HepG2 (cell line): ENCODE measurements around the gene PRSS36. TPM values are rescaled to one million over a fixed set of nuclear protein-coding genes. Genes with fewer than 3 reads are reported as not detected.

Experiments used
- ATAC-seq: fragments of 200-7000 bp; cut with Tn5 transposase; 3 replicates; pipeline ENCODE4 v1.9.1; 2020; ENCODE audit warnings: mild to moderate bottlenecking, moderate library complexity
- BruUV-seq: library from RNA; stranded (reverse); fragments of 400-500 nt; replicated peaks from 2 replicates; lab custom pipeline; 2021; lab: Mats Ljungman, UMichigan
- CTCF ChIA-PET: fragments of 300-600 bp; formaldehyde crosslinking; extraction: SDS; loops from one replicate; lab custom pipeline; 2021; ENCODE audit warnings: low total read pairs, inconsistent platforms, low intra/inter-chr PET ratio; lab: Yijun Ruan, JAX
- POLR2A ChIA-PET: fragments of 350-600 bp; sonication (Branson Sonifier 250); formaldehyde crosslinking; loops from one replicate; lab custom pipeline; 2020; ENCODE audit warnings: antibody characterized with exemption, inconsistent platforms; lab: Yijun Ruan, JAX
- DNase-seq: peaks from one replicate; pipeline ENCODE4 v3.0.0-alpha.2; 2015; ENCODE audit warnings: low spot score
- FAIRE-seq: peaks from 3 replicates; lab custom pipeline; 2011; peaks lifted over from hg19 to GRCh38; lab: Jason Lieb, UNC
- H2AFZ ChIP-seq: one replicate; pipeline ENCODE4 v1.6.1; 2011; ENCODE audit warnings: low read length, inconsistent platforms
- H3K27ac ChIP-seq: fragments of 300-600 bp; 3 replicates; pipeline ENCODE4 v1.8.0; 2011; ENCODE audit warnings: mixed run types, mild to moderate bottlenecking, mixed read lengths, low read length, inconsistent platforms; ENCODE audit not compliant: insufficient read depth; ENCODE audit errors: extremely low read length
- H3K27me3 ChIP-seq, 2 experiments: fragments of 200-600 bp in 1 of 2; 2 replicates in 1 of 2; 3 replicates in 1 of 2; pipeline versions ENCODE4 v1.6.0 to v1.8.0; 2011; ENCODE audit warnings: low read length in 2 of 2, mild to moderate bottlenecking in 2 of 2, moderate library complexity in 2 of 2, inconsistent platforms in 1 of 2; ENCODE audit not compliant: insufficient read depth in 2 of 2, control insufficient read depth in 1 of 2
- H3K36me3 ChIP-seq, 2 experiments: fragments of 200-600 bp in 1 of 2; replicated peaks in 1 of 2; 2 replicates in 1 of 2; 3 replicates in 1 of 2; pipeline versions ENCODE4 v1.5.1 to v1.8.0; 2011; ENCODE audit warnings: low read length in 2 of 2, inconsistent platforms in 1 of 2; ENCODE audit not compliant: insufficient read depth in 2 of 2, control insufficient read depth in 1 of 2
- H3K4me1 ChIP-seq: 2 replicates; pipeline ENCODE4 v1.5.1; 2012; ENCODE audit warnings: low read length, inconsistent platforms; ENCODE audit not compliant: insufficient read depth
- H3K4me2 ChIP-seq: 2 replicates; pipeline ENCODE4 v1.6.0; 2011; ENCODE audit warnings: low read depth, low read length, inconsistent platforms
- H3K4me3 ChIP-seq, 3 experiments: fragments of 200-600 bp in 1 of 3; sonication (generic), shearing (Covaris generic) in 1 of 3; replicated peaks in 1 of 3; 2 replicates each; pipeline ENCODE4 v1.5.1; 2011 to 2016; ENCODE audit warnings: low read length in 3 of 3, inconsistent platforms in 2 of 3, low read depth in 2 of 3, mild to moderate bottlenecking in 2 of 3, control low read depth in 1 of 3, mixed read lengths in 1 of 3; ENCODE audit not compliant: insufficient read depth in 1 of 3
- H3K79me2 ChIP-seq: one replicate; pipeline ENCODE4 v1.6.1; 2011; ENCODE audit warnings: low read length, inconsistent platforms; ENCODE audit not compliant: insufficient read depth
- H3K9ac ChIP-seq: 2 replicates; pipeline ENCODE4 v1.6.0; 2011; ENCODE audit warnings: mild to moderate bottlenecking, low read depth, low read length, inconsistent platforms; ENCODE audit not compliant: insufficient read depth
- H3K9me3 ChIP-seq: 2 replicates; pipeline ENCODE4 v1.5.1; 2012; ENCODE audit warnings: mild to moderate bottlenecking, low read length
- H4K20me1 ChIP-seq: 2 replicates; pipeline ENCODE4 v1.6.0; 2011; ENCODE audit warnings: inconsistent platforms, mild to moderate bottlenecking, low read length, moderate library complexity; ENCODE audit not compliant: insufficient read depth
- BRD4 ChIP-seq: sonication (generic); formaldehyde crosslinking; IDR thresholded peaks from 2 replicates; pipeline ENCODE4 v1.4.0; 2020; ENCODE audit warnings: missing genetic modification reagents
- DRAP1 ChIP-seq: IDR thresholded peaks from 2 replicates; pipeline ENCODE4 v1.6.1; 2016; ENCODE audit warnings: missing genetic modification reagents, missing compliant biosample characterization
- FOXP1 ChIP-seq, 2 experiments: fragments of 450-650 bp in 1 of 2; IDR thresholded peaks; 2 replicates each; pipeline ENCODE4 v1.6.1; 2017 to 2018; ENCODE audit warnings: antibody characterized with exemption in 1 of 2
- HBP1 ChIP-seq: IDR thresholded peaks from 2 replicates; pipeline ENCODE4 v1.6.1; 2016; ENCODE audit warnings: low read depth, control low read depth
- IKZF1 ChIP-seq: fragments of 450-650 bp; IDR thresholded peaks from 2 replicates; pipeline ENCODE4 v1.7.1; 2016
- NFIB ChIP-seq: sonication (generic); formaldehyde crosslinking; IDR thresholded peaks from 2 replicates; pipeline ENCODE4 v1.9.0; 2021; ENCODE audit warnings: missing genetic modification reagents, mild to moderate bottlenecking, borderline replicate concordance
- PAXIP1 ChIP-seq: sonication (generic); formaldehyde crosslinking; conservative IDR thresholded peaks from 2 replicates; pipeline ENCODE4 v1.4.0; 2020; ENCODE audit warnings: mild to moderate bottlenecking, missing genetic modification reagents, moderate library complexity
- PCBP1 ChIP-seq: fragments of 200-400 bp; formaldehyde crosslinking; IDR thresholded peaks from 2 replicates; pipeline ENCODE4 v1.6.1; 2017; ENCODE audit warnings: mild to moderate bottlenecking, low read depth, low read length, borderline replicate concordance
- RELA ChIP-seq: sonication (generic); formaldehyde crosslinking; IDR thresholded peaks from 2 replicates; pipeline ENCODE4 v1.4.0; 2020; ENCODE audit warnings: missing genetic modification reagents
- SCMH1 ChIP-seq: sonication (generic); formaldehyde crosslinking; IDR thresholded peaks from 2 replicates; pipeline ENCODE4 v1.9.0; 2021; ENCODE audit warnings: missing genetic modification reagents, mild to moderate bottlenecking, borderline replicate concordance
- STAT5B ChIP-seq: sonication (generic); formaldehyde crosslinking; IDR thresholded peaks from 2 replicates; pipeline ENCODE4 v1.4.0; 2020; ENCODE audit warnings: missing genetic modification reagents
- ZNF562 ChIP-seq: sonication (generic); formaldehyde crosslinking; IDR thresholded peaks from 2 replicates; pipeline ENCODE4 v1.8.0; 2022; ENCODE audit warnings: missing genetic modification reagents, borderline replicate concordance
- ZNF740 ChIP-seq: sonication (generic); formaldehyde crosslinking; IDR thresholded peaks from 2 replicates; pipeline ENCODE4 v1.4.0; 2020; ENCODE audit warnings: missing genetic modification reagents
- ZNF792 ChIP-seq: IDR thresholded peaks from 2 replicates; pipeline ENCODE4 v1.6.1; 2016
- WGBS: methylation state at CpG from one replicate; pipeline ENCODE4 v1.1.6; 2017; ENCODE audit warnings: low lambda C conversion rate; 5-methylcytosine and 5-hydroxymethylcytosine counted together
- in situ Hi-C: cut with HindIII; loops from 2 replicates; pipeline ENCODE4 v1.10.0; 2017; ENCODE audit warnings: low pct_unique_long_range_greater_than_20kb; ENCODE audit not compliant: extremely low pct_ligation_motif_present
- intact Hi-C: fragments of 100-400 bp; cut with micrococcal nuclease; formaldehyde crosslinking; loops from one replicate; pipeline ENCODE4 v1.10.0; 2022; ENCODE audit not compliant: unreplicated experiment
- polyA plus RNA-seq, 8 experiments: library from polyadenylated mRNA; depleted of rRNA in 3 of 8; stranded (reverse) in 7 of 8; unstranded in 1 of 8; fragments of >200 nt; fragmentation: Illumina TruSeq in 4 of 8; extraction: Trizol in 4 of 8; gene quantifications; 2 replicates each; pipeline versions ENCODE4 v1.2.1 to v1.2.3, GENCODE V29; 2011 to 2016; ENCODE audit warnings: low read depth in 4 of 8, missing spikeins in 1 of 8, mixed read lengths in 1 of 8; ENCODE audit not compliant: insufficient read depth in 1 of 8
- total RNA-seq, 5 experiments: library from RNA; depleted of rRNA; stranded (reverse); fragments of >200 nt; fragmentation: Illumina TruSeq; extraction: Trizol; gene quantifications; 2 replicates each; pipeline ENCODE4 v1.2.3, GENCODE V29; 2016; ENCODE audit warnings: low read depth in 1 of 5

The PRSS36 gene
- total and polyA plus RNA-seq, 2 of the 13 experiments (the other 11 are each of a cell fraction or from before 2014, with no cell fraction given): 1.5 to 2.1 TPM

- H2AFZ ChIP-seq: no peak overlapping the region
- no peak overlapping the region for H3K27ac ChIP-seq
- WGBS: 78% methylated on average over 2 of the region's 5 CpGs
- intact Hi-C loops: no loop called here
- no peak overlapping the region for H3K4me3 ChIP-seq
- no peaks in the 10 kb centered on the region for H3K9me3 ChIP-seq
- DNase-seq (no peak), ATAC-seq (no peak), FAIRE-seq (no peak)
- peaks cover 30% of the 10 kb centered on the region for H3K4me1 ChIP-seq
- POLR2A ChIA-PET: interaction anchor here (0.9 to 1.7 kb wide), 2 partner anchors 14 to 18 kb away, joined by 3 to 8 read pairs; partner anchors contain the start of gene KAT8
- H3K4me2 ChIP-seq: no peak overlapping the region
- in situ Hi-C loops: no loop called here
- CTCF ChIA-PET: no interaction called here
- H3K79me2 ChIP-seq: no peaks in the 10 kb centered on the region
- no peak for TF ChIP-seq IKZF1
- no peak for TF ChIP-seq NFIB (CRISPR knock-in tag)
- no peak for TF ChIP-seq RELA (CRISPR knock-in tag)
- TF ChIP-seq PCBP1: no peak
- no peak for TF ChIP-seq BRD4
- TF ChIP-seq HBP1 (CRISPR knock-in tag): no peak
- no peak for TF ChIP-seq ZNF792 (CRISPR knock-in tag)
- TF ChIP-seq FOXP1 (IDR thresholded peaks at IDR 0.05): no peak
- no peak for TF ChIP-seq FOXP1 (CRISPR knock-in tag; IDR thresholded peaks at IDR 0.05)
- no peak overlapping the region for H3K9ac ChIP-seq
- BruUV-seq: no TSS peak
- peaks cover 17 to 18% of the 10 kb centered on the region in 2 experiments; a peak in 4 of 5 replicates for H3K36me3 ChIP-seq
- peaks cover 2 to 3% of the 10 kb centered on the region in 2 experiments; a peak in 2 of 5 replicates for H3K27me3 ChIP-seq
- no peaks in the 10 kb centered on the region for H4K20me1 ChIP-seq
These were observed 18.0 kb downstream of the PRSS36 start for GRCh38 chr16:31131841-31132271.

- FAIRE-seq: no peak
- TF ChIP-seq SCMH1 (CRISPR knock-in tag): no peak
- TF ChIP-seq STAT5B: no peak
- TF ChIP-seq PAXIP1 (CRISPR knock-in tag): no peak
- TF ChIP-seq ZNF562 (CRISPR knock-in tag): no peak
- TF ChIP-seq ZNF740 (CRISPR knock-in tag): no peak
- TF ChIP-seq DRAP1 (CRISPR knock-in tag): no peak
These were observed 18.4 kb downstream of the PRSS36 start for GRCh38 chr16:31131416-31131815.

More at GRCh38 chr16:31131416-31131815, 18.4 kb downstream of the PRSS36 start:
- Histone ChIP-seq H4K20me1 (no peaks in the 10 kb centered on the region), H3K4me3 (no peak overlapping the region), H3K36me3 (peaks cover 17 to 18% of the 10 kb centered on the region in 2 experiments; a peak in 4 of 5 replicates), H3K4me2 (no peak overlapping the region), H3K9ac (no peak overlapping the region), H3K4me1 (peaks cover 29% of the 10 kb centered on the region), H3K79me2 (no peaks in the 10 kb centered on the region), H3K27me3 (peaks cover 2 to 3% of the 10 kb centered on the region in 2 experiments; a peak in 2 of 5 replicates), H3K9me3 (no peaks in the 10 kb centered on the region), H2AFZ (no peak overlapping the region), H3K27ac (no peak overlapping the region)
- POLR2A ChIA-PET: interaction anchor here (1.7 to 4.2 kb wide), 2 partner anchors 14 kb away, joined by 8 to 17 read pairs; partner anchors contain the start of gene KAT8
- intact Hi-C loops: no loop called here
- in situ Hi-C loops: no loop called here
- 98% methylated on average over 10 of the region's 11 CpGs for WGBS
- ATAC-seq (no peak), DNase-seq (no peak)
- BruUV-seq: no TSS peak
- CTCF ChIA-PET: no interaction called here
